HepG2 (cell line): ENCODE results near the gene USH2A. TPM values are rescaled to one million over a fixed set of nuclear protein-coding genes. Genes with fewer than 3 reads are reported as not detected.
A peak's percentile ranks its signal among the peaks of the same experiment; 100 is the strongest.

Experiments used
- ATAC-seq: fragments of 200-7000 bp; cut with Tn5 transposase; 3 replicates; pipeline ENCODE4 v1.9.1; 2020; ENCODE audit warnings: mild to moderate bottlenecking, moderate library complexity
- BruUV-seq: library from RNA; stranded (reverse); fragments of 400-500 nt; replicated peaks from 2 replicates; lab custom pipeline; 2021; lab: Mats Ljungman, UMichigan
- CTCF ChIA-PET: fragments of 300-600 bp; formaldehyde crosslinking; extraction: SDS; loops from one replicate; lab custom pipeline; 2021; ENCODE audit warnings: low total read pairs, inconsistent platforms, low intra/inter-chr PET ratio; lab: Yijun Ruan, JAX
- POLR2A ChIA-PET: fragments of 350-600 bp; sonication (Branson Sonifier 250); formaldehyde crosslinking; loops from one replicate; lab custom pipeline; 2020; ENCODE audit warnings: antibody characterized with exemption, inconsistent platforms; lab: Yijun Ruan, JAX
- DNase-seq: peaks from one replicate; pipeline ENCODE4 v3.0.0-alpha.2; 2015; ENCODE audit warnings: low spot score
- FAIRE-seq: peaks from 3 replicates; lab custom pipeline; 2011; peaks lifted over from hg19 to GRCh38; lab: Jason Lieb, UNC
- H2AFZ ChIP-seq: one replicate; pipeline ENCODE4 v1.6.1; 2011; ENCODE audit warnings: low read length, inconsistent platforms
- H3K27ac ChIP-seq: fragments of 300-600 bp; 3 replicates; pipeline ENCODE4 v1.8.0; 2011; ENCODE audit warnings: mixed run types, mild to moderate bottlenecking, mixed read lengths, low read length, inconsistent platforms; ENCODE audit not compliant: insufficient read depth; ENCODE audit errors: extremely low read length
- H3K27me3 ChIP-seq, 2 experiments: fragments of 200-600 bp in 1 of 2; 2 replicates in 1 of 2; 3 replicates in 1 of 2; pipeline versions ENCODE4 v1.6.0 to v1.8.0; 2011; ENCODE audit warnings: low read length in 2 of 2, mild to moderate bottlenecking in 2 of 2, moderate library complexity in 2 of 2, inconsistent platforms in 1 of 2; ENCODE audit not compliant: insufficient read depth in 2 of 2, control insufficient read depth in 1 of 2
- H3K36me3 ChIP-seq, 2 experiments: fragments of 200-600 bp in 1 of 2; replicated peaks in 1 of 2; 2 replicates in 1 of 2; 3 replicates in 1 of 2; pipeline versions ENCODE4 v1.5.1 to v1.8.0; 2011; ENCODE audit warnings: low read length in 2 of 2, inconsistent platforms in 1 of 2; ENCODE audit not compliant: insufficient read depth in 2 of 2, control insufficient read depth in 1 of 2
- H3K4me1 ChIP-seq: 2 replicates; pipeline ENCODE4 v1.5.1; 2012; ENCODE audit warnings: low read length, inconsistent platforms; ENCODE audit not compliant: insufficient read depth
- H3K4me2 ChIP-seq: 2 replicates; pipeline ENCODE4 v1.6.0; 2011; ENCODE audit warnings: low read depth, low read length, inconsistent platforms
- H3K4me3 ChIP-seq, 3 experiments: fragments of 200-600 bp in 1 of 3; sonication (generic), shearing (Covaris generic) in 1 of 3; replicated peaks in 1 of 3; 2 replicates each; pipeline ENCODE4 v1.5.1; 2011 to 2016; ENCODE audit warnings: low read length in 3 of 3, inconsistent platforms in 2 of 3, low read depth in 2 of 3, mild to moderate bottlenecking in 2 of 3, control low read depth in 1 of 3, mixed read lengths in 1 of 3; ENCODE audit not compliant: insufficient read depth in 1 of 3
- H3K79me2 ChIP-seq: one replicate; pipeline ENCODE4 v1.6.1; 2011; ENCODE audit warnings: low read length, inconsistent platforms; ENCODE audit not compliant: insufficient read depth
- H3K9ac ChIP-seq: 2 replicates; pipeline ENCODE4 v1.6.0; 2011; ENCODE audit warnings: mild to moderate bottlenecking, low read depth, low read length, inconsistent platforms; ENCODE audit not compliant: insufficient read depth
- H3K9me3 ChIP-seq: 2 replicates; pipeline ENCODE4 v1.5.1; 2012; ENCODE audit warnings: mild to moderate bottlenecking, low read length
- H4K20me1 ChIP-seq: 2 replicates; pipeline ENCODE4 v1.6.0; 2011; ENCODE audit warnings: inconsistent platforms, mild to moderate bottlenecking, low read length, moderate library complexity; ENCODE audit not compliant: insufficient read depth
- MAFF ChIP-seq: IDR thresholded peaks from 2 replicates; pipeline ENCODE4 v1.6.1; 2011; ENCODE audit warnings: low read depth, low read length, improper control_type of control experiment
- MAFK ChIP-seq, 2 experiments: IDR thresholded peaks in 1 of 2; conservative IDR thresholded peaks in 1 of 2; 2 replicates each; pipeline ENCODE4 v1.6.1; 2011; ENCODE audit warnings: improper control_type of control experiment in 2 of 2, low read length in 2 of 2
- MEIS1 ChIP-seq: sonication (generic); formaldehyde crosslinking; IDR thresholded peaks from 2 replicates; pipeline ENCODE4 v1.9.0; 2021; ENCODE audit warnings: mild to moderate bottlenecking, missing genetic modification reagents, moderate library complexity, borderline replicate concordance
- ZNF350 ChIP-seq: sonication (generic); formaldehyde crosslinking; IDR thresholded peaks from 2 replicates; pipeline ENCODE4 v1.4.0; 2020; ENCODE audit warnings: mild to moderate bottlenecking, low read depth, missing genetic modification reagents, borderline replicate concordance
- WGBS: methylation state at CpG from one replicate; pipeline ENCODE4 v1.1.6; 2017; ENCODE audit warnings: low lambda C conversion rate; 5-methylcytosine and 5-hydroxymethylcytosine counted together
- in situ Hi-C: cut with HindIII; loops from 2 replicates; pipeline ENCODE4 v1.10.0; 2017; ENCODE audit warnings: low pct_unique_long_range_greater_than_20kb; ENCODE audit not compliant: extremely low pct_ligation_motif_present
- intact Hi-C: fragments of 100-400 bp; cut with micrococcal nuclease; formaldehyde crosslinking; loops from one replicate; pipeline ENCODE4 v1.10.0; 2022; ENCODE audit not compliant: unreplicated experiment
- polyA plus RNA-seq, 8 experiments: library from polyadenylated mRNA; depleted of rRNA in 3 of 8; stranded (reverse) in 7 of 8; unstranded in 1 of 8; fragments of >200 nt; fragmentation: Illumina TruSeq in 4 of 8; extraction: Trizol in 4 of 8; gene quantifications; 2 replicates each; pipeline versions ENCODE4 v1.2.1 to v1.2.3, GENCODE V29; 2011 to 2016; ENCODE audit warnings: low read depth in 4 of 8, missing spikeins in 1 of 8, mixed read lengths in 1 of 8; ENCODE audit not compliant: insufficient read depth in 1 of 8
- total RNA-seq, 5 experiments: library from RNA; depleted of rRNA; stranded (reverse); fragments of >200 nt; fragmentation: Illumina TruSeq; extraction: Trizol; gene quantifications; 2 replicates each; pipeline ENCODE4 v1.2.3, GENCODE V29; 2016; ENCODE audit warnings: low read depth in 1 of 5
- TF ChIP-seq, protein P1 (sequence below): sonication (generic); formaldehyde crosslinking; IDR thresholded peaks from 2 replicates; pipeline ENCODE4 v1.4.0; 2020; ENCODE audit warnings: missing genetic modification reagents

Gene USH2A
- total and polyA plus RNA-seq, 2 of the 13 experiments (the other 11 are each of a cell fraction or from before 2014, with no cell fraction given) = 0.02 TPM; not detected in 1

DNA sequence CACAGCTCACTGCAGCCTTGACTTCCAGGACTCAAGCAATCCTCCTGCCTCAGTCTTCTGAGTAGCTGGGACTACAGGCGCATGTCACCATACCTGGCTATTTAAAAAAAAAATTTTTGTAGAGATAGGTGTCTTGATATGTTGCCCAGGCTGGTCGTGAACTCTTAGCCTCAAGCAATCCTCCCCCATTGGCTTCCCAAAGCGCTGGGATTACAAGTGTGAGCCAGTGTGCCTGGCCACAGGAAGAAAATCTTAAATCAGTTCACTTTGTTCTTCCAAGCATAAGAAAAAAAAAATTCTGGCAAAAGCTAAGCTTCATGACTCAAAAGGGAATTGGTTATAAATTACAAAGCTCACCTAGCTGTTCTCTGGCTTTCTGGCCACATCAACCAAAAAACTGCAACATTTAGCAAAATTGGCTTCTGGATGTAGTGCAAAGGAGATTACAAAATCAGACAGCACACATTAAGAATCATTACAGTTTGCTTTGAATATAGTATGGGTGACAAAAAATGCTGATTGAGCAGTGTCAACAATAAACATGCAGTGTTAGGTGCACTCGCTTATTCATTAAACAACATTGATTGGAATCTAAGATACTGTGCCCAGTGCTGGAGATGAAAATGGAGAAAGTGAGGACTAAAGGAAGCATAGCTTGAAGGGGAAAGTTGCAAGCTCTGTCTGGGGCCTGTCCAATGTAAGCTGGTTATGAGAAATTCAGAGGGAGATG, 779.5 kb downstream of the USH2A start:
- Histone ChIP-seq H3K4me2 (no peak overlapping the region), H3K36me3 (no peaks in the 10 kb centered on the region), H4K20me1 (no peaks in the 10 kb centered on the region), H3K79me2 (no peaks in the 10 kb centered on the region), H3K4me1 (peaks cover 22% of the 10 kb centered on the region), H3K27ac (no peak overlapping the region), H3K9ac (no peak overlapping the region), H3K4me3 (no peak overlapping the region), H3K27me3 (no peaks in the 10 kb centered on the region), H3K9me3 (no peaks in the 10 kb centered on the region), H2AFZ (no peak overlapping the region)
- 38% methylated on average over 4 of the region's 4 CpGs for WGBS
- no peak for ATAC-seq
- in situ Hi-C loops = no loop called here
- ChIA-PET CTCF (no interaction called here), POLR2A (no interaction called here)
- TF ChIP-seq MEIS1 (CRISPR knock-in tag) (no peak), MAFF (peak; percentile 52; the same call in 1 of the 2 replicates), ZNF350 (CRISPR knock-in tag) (no peak), MAFK (conservative IDR thresholded peaks at IDR 0.05 in 1 of 2, IDR thresholded peaks at IDR 0.05 in 1 of 2; ENCODE audit: low read length in 2 of 2) (peak; percentile 60 to 62; a peak in 3 of 4 replicates)
- TF ChIP-seq, protein P1, sequence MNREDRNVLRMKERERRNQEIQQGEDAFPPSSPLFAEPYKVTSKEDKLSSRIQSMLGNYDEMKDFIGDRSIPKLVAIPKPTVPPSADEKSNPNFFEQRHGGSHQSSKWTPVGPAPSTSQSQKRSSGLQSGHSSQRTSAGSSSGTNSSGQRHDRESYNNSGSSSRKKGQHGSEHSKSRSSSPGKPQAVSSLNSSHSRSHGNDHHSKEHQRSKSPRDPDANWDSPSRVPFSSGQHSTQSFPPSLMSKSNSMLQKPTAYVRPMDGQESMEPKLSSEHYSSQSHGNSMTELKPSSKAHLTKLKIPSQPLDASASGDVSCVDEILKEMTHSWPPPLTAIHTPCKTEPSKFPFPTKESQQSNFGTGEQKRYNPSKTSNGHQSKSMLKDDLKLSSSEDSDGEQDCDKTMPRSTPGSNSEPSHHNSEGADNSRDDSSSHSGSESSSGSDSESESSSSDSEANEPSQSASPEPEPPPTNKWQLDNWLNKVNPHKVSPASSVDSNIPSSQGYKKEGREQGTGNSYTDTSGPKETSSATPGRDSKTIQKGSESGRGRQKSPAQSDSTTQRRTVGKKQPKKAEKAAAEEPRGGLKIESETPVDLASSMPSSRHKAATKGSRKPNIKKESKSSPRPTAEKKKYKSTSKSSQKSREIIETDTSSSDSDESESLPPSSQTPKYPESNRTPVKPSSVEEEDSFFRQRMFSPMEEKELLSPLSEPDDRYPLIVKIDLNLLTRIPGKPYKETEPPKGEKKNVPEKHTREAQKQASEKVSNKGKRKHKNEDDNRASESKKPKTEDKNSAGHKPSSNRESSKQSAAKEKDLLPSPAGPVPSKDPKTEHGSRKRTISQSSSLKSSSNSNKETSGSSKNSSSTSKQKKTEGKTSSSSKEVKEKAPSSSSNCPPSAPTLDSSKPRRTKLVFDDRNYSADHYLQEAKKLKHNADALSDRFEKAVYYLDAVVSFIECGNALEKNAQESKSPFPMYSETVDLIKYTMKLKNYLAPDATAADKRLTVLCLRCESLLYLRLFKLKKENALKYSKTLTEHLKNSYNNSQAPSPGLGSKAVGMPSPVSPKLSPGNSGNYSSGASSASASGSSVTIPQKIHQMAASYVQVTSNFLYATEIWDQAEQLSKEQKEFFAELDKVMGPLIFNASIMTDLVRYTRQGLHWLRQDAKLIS (CRISPR knock-in tag) = no peak
- intact Hi-C loops = no loop called here
- no peak for FAIRE-seq
- no TSS peak for BruUV-seq
- DNase-seq = no peak
